Hematopoietic multipotent progenitor cell (in vitro differentiated cells): ENCODE results near the gene CEP85L. TPM values are rescaled to one million over a fixed set of nuclear protein-coding genes. Genes with fewer than 3 reads are reported as not detected.

Experiments used
- DNase-seq, 3 donors: peaks; one replicate each; pipeline ENCODE4 v3.0.0-alpha.2; 2011 to 2015; ENCODE audit warnings: low read depth in 2 of 3, low spot score in 2 of 3
- total RNA-seq: library from RNA; depleted of rRNA; stranded (reverse); fragments of >200 nt; gene quantifications from one replicate; pipeline ENCODE4 v1.2.3, GENCODE V29; 2012

Gene CEP85L
- total RNA-seq, 1 donor, result 15.3 TPM

- no peak for DNase-seq
Measured at GRCh38 chr6:118504611-118505010, 146.8 kb downstream of the CEP85L start.

DNA sequence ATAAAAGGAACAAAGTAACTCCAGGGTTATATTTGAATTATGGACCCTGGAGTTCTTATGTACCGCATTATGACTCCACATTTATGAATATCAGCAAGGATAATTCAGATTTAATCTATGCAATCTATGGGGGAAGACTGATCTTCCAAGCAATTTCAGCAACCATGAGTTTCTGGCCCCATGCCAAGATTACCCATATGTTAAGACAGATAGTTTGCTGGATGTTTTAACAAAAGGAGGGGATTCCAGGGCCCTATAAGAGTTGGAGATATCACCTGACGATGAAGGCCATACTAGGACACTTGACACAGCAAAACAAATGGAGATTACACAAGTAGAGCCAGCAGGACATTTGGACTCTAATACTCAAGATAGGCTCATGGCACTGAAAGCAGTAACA, 149.2 kb downstream of the CEP85L start:
- DNase-seq, result no peak

GRCh38 chr6:118501765-118502164, 149.6 kb downstream of the CEP85L start:
- DNase-seq, result no peak

DNA sequence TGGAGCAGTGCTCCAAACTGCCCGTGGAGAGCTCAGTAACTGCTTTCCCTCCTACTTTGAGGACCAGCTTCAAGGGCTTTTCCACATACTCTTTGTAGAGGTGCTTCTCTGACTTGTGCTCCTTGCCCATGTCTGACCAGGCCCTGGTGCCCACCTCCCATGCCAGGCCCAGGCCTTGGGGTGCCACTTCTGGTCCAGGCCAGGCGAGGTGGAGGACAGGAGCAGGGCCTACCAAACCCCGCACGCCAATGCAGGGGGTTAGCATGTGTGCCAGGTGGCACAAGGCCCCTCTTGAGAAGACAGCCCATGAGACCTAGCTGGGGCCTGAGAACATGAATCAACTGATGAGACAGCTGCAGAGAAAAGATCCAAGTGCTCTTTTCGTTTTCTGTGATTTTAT, 150.3 kb downstream of the CEP85L start:
- DNase-seq, result no peak

DNA sequence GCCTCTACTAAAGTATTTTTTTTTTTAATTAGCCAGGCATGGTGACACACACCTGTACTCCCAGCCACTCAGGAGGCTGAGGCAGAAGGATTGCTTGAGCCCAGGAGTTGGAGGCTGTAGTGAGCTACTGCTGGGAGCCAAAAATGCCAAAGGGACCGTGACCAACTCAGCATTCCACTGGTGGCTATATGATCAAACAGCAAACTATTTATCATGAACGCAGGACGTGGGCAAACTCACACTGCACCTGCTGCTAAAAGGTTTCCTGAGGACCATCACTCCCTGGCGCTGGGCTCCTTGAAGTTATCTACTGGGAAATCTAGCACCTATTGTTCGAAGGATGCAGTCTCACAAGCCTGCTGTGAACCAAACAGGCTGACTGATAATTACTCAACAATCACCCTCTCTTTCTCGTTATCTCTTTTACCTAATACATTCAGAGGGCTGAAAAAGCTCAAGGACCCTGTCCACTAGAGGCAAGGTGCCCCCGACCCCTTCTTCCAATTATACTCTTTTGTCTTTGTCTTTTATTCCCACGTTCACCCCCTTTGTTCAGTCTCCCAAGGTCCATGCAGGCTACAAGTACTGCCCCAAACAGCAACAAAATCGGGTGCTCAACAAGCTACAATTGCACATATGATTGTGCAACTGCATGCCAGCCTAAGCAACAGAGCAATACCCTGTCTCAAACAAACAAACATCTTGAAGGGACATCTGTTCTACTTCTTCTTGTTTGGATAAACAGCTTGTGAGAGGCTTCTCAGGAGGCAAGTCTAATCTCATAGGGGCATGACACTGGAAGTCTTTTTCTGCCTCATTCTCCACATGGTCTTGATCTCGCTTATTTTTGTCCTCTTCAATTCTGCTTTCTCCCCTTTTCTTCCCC, 151.0 kb downstream of the CEP85L start:
- DNase-seq, result no peak

DNA sequence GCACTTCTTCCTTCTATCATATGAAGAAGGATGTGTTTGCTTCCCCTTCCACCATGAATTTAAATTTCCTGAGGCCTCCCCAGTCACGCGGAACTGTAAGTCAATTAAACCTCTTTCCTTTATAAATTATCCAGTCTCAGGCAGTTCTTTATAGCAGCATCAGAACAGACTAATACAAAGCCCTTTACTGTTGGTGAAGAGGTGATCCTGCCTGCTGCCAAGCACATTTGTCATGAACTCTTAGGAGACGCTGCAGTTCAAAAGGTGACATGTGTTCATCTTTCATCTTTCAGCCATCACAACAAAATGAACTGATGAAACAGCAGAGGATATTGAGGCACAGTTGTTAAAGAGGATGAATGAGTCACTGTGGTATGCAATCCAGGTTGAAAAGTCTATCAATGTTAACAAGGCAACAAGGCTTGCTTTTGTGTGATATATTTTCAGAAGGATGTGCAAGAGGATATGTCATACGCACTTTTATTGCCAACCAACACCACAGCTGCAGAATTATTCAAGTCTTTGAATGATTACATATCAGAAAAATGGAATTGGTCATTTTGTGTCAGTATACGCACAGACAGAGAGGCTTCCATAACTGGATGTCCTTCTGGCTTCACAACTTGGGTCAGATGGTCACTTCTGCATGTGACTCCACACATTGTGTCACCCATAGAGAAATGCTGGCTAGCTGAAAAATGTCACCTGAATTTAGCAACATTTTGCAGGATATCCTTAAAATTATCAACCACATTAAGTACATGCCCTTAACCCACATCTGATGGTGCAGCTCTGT, 155.7 kb downstream of the CEP85L start:
- no peak for DNase-seq

- DNase-seq, result no peak
Measured at GRCh38 chr6:118494091-118494490, 157.3 kb downstream of the CEP85L start.

DNA sequence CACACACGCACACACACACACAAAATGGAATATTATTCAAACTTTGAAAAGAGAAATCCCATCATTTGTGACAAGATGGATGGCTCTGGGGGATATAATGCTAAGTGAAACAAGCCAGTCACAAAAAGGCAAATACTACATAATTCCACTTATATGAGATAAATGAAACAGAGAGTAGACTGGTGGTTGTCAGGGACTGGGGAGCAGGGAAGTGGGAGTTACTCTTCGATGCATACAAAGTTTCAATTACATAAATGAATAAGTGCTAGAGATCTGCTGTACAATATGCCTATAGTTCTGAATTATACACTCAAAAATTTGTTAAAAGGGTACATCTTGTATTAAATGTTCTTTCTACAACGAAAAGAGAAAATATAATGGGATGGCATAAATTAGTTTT, 161.4 kb downstream of the CEP85L start:
- no peak for DNase-seq

DNA sequence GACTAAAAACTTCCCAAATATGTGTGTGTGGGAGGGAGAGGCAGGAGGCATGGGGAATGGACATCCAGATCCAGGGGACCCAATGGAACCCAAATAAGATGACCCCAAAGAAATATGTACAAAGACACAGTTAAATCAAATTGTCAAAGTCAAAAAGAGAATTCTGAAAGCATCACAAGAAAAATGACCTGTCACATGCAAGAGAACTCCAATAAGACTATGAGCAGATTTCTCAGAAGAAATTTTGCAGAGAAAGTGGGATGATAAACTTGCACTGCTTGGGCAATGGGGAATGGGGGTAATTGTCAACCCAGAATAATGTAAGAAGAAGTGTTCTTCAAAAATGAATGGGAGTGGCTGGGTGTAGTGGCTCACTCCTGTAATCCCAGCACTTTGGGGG, 162.8 kb downstream of the CEP85L start:
- DNase-seq, result no peak

DNA sequence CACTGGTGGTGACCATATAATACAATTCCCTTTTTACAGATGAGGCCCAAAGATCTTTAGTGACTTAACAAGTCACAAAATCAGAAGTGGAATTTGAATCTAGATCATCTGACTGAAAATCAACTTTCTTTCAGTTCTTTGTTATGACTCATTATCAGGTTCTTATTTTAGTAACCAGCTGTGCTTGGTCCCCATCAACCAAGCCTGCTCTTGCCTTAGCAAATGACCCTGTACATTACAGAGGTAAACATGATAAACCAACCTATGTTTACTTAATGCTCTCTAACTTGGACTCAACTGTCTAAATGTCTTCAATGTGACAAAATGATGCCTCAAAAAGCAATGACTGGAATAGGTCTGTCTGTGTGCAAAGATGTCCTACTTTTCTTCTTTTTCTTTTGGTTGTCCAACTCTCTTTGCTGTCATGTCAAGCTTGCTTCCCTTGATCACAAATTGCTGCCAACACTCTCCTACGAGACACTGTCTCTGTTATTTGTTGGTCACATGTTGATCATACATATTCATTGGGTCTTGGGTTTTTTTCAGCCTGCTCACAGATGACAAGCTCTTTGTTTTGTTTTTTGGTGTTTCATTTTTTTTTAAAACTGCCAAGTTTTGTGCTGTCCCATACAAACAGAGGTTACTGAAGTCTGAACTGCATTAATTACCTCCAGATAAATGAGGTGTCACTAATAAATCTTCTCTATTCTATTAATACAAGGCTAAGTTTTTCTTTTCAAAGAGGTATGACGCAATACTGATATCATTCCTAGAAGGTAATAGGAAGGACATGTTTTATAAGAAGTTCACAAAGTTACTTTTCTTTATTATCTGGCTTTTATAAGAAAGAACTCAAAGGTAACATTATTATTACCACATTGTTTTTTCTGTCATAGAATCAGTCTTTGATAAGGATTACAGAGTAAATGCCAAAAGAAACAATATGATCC, 165.5 kb downstream of the CEP85L start:
- no peak for DNase-seq

- no peak for DNase-seq
Measured at GRCh38 chr6:118476551-118476950, 174.8 kb downstream of the CEP85L start.

GRCh38 chr6:118473266-118473665, 178.1 kb downstream of the CEP85L start:
- no peak for DNase-seq

DNA sequence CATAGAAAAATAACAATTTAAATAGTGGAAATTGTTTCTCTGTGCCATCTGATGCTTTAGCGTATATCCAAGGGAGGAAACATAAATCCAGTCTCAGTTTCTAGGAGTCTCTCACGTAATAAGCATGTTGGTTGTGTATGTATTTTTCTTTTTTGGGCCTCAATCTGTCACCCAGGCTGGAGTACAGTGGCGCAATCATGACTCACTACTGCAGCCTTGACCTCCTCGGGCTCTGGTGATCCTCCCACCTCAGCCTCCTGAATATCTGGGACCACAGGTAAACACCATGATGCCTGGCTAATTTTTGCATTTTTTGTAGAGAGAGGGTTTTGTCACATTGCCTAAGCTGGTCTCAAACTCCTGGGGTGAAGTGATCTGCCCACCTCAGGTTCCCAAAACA, 181.9 kb downstream of the CEP85L start:
- DNase-seq, result no peak

DNA sequence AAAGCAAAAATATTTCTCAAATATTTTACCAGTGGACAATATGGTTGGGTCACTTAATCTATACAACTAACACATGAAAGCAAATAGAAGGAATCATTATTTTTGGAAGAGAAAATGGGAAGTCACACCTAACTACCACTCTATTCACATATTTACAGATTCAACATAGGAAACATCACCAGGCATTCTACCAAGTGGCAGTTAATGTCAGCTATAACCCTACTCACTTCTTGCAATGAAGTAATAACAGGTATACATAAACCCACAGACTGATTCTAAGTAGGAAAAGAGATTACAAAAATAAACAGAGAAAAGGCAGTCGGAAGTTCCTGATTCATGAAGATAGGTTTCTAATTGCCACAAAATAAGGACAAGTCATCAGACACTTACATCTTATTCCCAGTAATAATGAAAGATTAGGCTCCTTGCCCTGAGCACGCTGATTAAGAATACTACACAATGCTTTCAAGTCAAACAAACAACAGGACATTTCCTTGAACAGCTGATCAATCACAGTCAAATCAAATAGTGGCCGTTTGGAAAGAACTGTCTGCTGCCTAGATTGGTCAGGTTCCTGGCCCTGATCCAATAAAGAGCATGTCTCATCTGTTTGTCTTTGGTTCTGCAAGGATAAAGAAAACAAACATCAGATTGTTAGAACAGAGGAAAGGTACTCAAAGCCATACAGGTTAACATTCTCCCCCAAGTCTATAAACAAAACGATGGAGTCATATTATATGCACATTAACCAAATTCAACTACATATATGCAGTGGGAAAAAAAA, 182.5 kb downstream of the CEP85L start:
- no peak for DNase-seq

GRCh38 chr6:118467181-118467580, 184.2 kb downstream of the CEP85L start:
- no peak for DNase-seq

- DNase-seq, result no peak
Measured at GRCh38 chr6:118464620-118465019, 186.8 kb downstream of the CEP85L start.

DNA sequence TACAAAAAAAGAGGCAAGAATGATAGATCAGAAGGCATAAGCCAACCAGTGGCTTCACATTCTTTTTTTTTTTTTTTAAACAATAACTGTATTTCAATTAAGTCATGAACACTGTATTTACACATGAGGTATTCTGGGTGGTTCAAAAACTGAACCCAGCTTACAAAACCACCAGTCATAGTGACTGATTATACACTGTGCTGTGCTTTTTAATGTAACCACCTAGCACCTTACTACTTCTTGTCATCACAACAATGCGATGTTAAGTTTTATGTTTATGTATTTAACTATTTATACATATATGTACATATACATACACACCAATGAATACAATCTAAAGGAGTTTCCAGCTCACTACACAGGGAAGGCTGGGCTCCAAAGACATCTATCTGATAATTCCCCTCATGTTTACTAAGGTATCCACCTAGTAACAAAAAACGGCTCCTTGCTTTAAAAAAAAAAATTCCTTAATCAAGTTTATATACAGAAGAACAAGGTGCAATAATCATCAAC, 190.4 kb downstream of the CEP85L start:
- no peak for DNase-seq

DNA sequence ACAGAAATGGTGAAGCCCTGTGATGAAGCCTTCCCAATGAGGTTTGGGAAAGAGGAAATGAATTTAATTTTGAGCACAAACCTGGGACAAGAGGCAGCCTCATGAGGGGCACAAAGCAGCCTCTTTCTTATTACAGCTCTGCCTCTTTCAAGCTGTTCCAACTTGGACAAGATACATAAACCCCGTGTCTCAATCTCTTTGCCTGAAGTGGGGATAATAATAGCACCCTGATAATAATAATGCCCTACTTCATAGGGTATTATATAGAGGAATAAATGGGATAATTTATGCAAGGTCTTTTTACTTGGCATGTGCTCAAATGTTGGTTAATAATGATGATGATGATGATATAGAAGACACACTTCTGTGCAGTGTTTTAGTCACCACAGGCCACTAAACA, 194.4 kb downstream of the CEP85L start:
- no peak for DNase-seq

DNA sequence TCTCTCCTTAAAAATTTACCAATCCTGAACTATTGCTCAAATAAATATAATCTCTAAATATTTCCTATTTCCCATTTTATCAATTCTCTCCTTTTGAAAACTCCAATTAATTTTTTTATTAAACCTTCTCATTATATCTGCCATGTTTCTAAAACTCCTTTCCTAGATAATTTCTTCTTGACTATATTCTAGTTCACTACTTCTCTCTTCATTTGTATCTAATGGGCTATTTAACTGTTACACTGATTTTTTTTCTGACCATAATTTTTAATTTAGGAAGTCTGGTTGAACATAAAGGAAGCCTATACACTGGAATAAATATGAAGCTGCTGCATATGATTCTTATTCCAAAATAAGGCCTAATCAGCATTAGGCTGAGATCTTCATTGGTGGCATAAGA, 199.6 kb downstream of the CEP85L start:
- no peak for DNase-seq

- DNase-seq, result no peak
Measured at GRCh38 chr6:118444796-118445195, 206.6 kb downstream of the CEP85L start.
